ENCODE results near the gene LRCH1. TPM values are rescaled to one million over a fixed set of nuclear protein-coding genes. Genes with fewer than 3 reads are reported as not detected.
A peak's percentile ranks its signal among the peaks of the same experiment; 100 is the strongest.

LRCH1 gene
- total and polyA plus RNA-seq, 4 donors = 13.4 to 19.0 (median 14.6) TPM

GRCh38 chr13:46638262-46638661 is 85.3 kb downstream of the LRCH1 start:
- Histone ChIP-seq H3K4me1 (ENCODE audit: control insufficient read depth, insufficient read depth, low read length) (no peaks in the 10 kb centered on the region), H3K27ac (ENCODE audit: low read depth, low read length) (no peak overlapping the region), H3K36me3 (ENCODE audit: control insufficient read depth, insufficient read depth, low read length) (no peaks in the 10 kb centered on the region), H3K27me3 (ENCODE audit: control insufficient read depth, insufficient read depth, low read length) (no peaks in the 10 kb centered on the region), H3K4me3 (ENCODE audit: low read depth, low read length) (no peak overlapping the region), H3K9me3 (ENCODE audit: control insufficient read depth, insufficient read depth, low read length) (no peaks in the 10 kb centered on the region)
- WGBS (ENCODE audit: insufficient coverage) = no CpG with 5 or more reads among the region's 2 CpGs
- no peak for DNase-seq (ENCODE audit: low read depth in 4 of 6, low spot score in 6 of 6)

- H3K27ac ChIP-seq (ENCODE audit: low read depth, low read length) = no peak overlapping the region
- WGBS (ENCODE audit: insufficient coverage) = 81% methylated on average over 2 of the region's 5 CpGs
- H3K4me3 ChIP-seq (ENCODE audit: low read depth, low read length) = no peak overlapping the region
- DNase-seq (ENCODE audit: low read depth in 4 of 6, low spot score in 6 of 6) = peak in 1 of 6 donors; percentile 29
- no peaks in the 10 kb centered on the region for H3K27me3 ChIP-seq (ENCODE audit: control insufficient read depth, insufficient read depth, low read length)
- H3K4me1 ChIP-seq (ENCODE audit: control insufficient read depth, insufficient read depth, low read length) = no peaks in the 10 kb centered on the region
- H3K9me3 ChIP-seq (ENCODE audit: control insufficient read depth, insufficient read depth, low read length) = no peaks in the 10 kb centered on the region
- no peaks in the 10 kb centered on the region for H3K36me3 ChIP-seq (ENCODE audit: control insufficient read depth, insufficient read depth, low read length)
Measured at GRCh38 chr13:46639033-46639981, 86.3 kb downstream of the LRCH1 start.

- 100% methylated on average over 3 of the region's 4 CpGs for WGBS (ENCODE audit: insufficient coverage)
- Histone ChIP-seq H3K27ac (ENCODE audit: low read depth, low read length) (no peak overlapping the region), H3K27me3 (ENCODE audit: control insufficient read depth, insufficient read depth, low read length) (no peaks in the 10 kb centered on the region), H3K4me3 (ENCODE audit: low read depth, low read length) (no peak overlapping the region), H3K36me3 (ENCODE audit: control insufficient read depth, insufficient read depth, low read length) (no peaks in the 10 kb centered on the region), H3K9me3 (ENCODE audit: control insufficient read depth, insufficient read depth, low read length) (no peaks in the 10 kb centered on the region), H3K4me1 (ENCODE audit: control insufficient read depth, insufficient read depth, low read length) (no peaks in the 10 kb centered on the region)
- no peak for DNase-seq (ENCODE audit: low read depth in 4 of 6, low spot score in 6 of 6)
Measured at GRCh38 chr13:46640843-46641242, 87.9 kb downstream of the LRCH1 start.

GRCh38 chr13:46641274-46642081 is 88.5 kb downstream of the LRCH1 start:
- DNase-seq (ENCODE audit: low read depth in 4 of 6, low spot score in 6 of 6) = peak in 1 of 6 donors; percentile 47
- H3K36me3 ChIP-seq (ENCODE audit: control insufficient read depth, insufficient read depth, low read length) = no peaks in the 10 kb centered on the region
- H3K27ac ChIP-seq (ENCODE audit: low read depth, low read length) = no peak overlapping the region
- WGBS (ENCODE audit: insufficient coverage) = 69% methylated on average over 6 of the region's 13 CpGs
- no peaks in the 10 kb centered on the region for H3K9me3 ChIP-seq (ENCODE audit: control insufficient read depth, insufficient read depth, low read length)
- no peaks in the 10 kb centered on the region for H3K4me1 ChIP-seq (ENCODE audit: control insufficient read depth, insufficient read depth, low read length)
- no peaks in the 10 kb centered on the region for H3K27me3 ChIP-seq (ENCODE audit: control insufficient read depth, insufficient read depth, low read length)
- no peak overlapping the region for H3K4me3 ChIP-seq (ENCODE audit: low read depth, low read length)

GRCh38 chr13:46642254-46642653 is 89.3 kb downstream of the LRCH1 start:
- DNase-seq (ENCODE audit: low read depth in 4 of 6, low spot score in 6 of 6) = no peak
- no peak overlapping the region for H3K27ac ChIP-seq (ENCODE audit: low read depth, low read length)
- no peak overlapping the region for H3K4me3 ChIP-seq (ENCODE audit: low read depth, low read length)
- no peaks in the 10 kb centered on the region for H3K9me3 ChIP-seq (ENCODE audit: control insufficient read depth, insufficient read depth, low read length)
- no peaks in the 10 kb centered on the region for H3K4me1 ChIP-seq (ENCODE audit: control insufficient read depth, insufficient read depth, low read length)
- H3K27me3 ChIP-seq (ENCODE audit: control insufficient read depth, insufficient read depth, low read length) = no peaks in the 10 kb centered on the region
- no peaks in the 10 kb centered on the region for H3K36me3 ChIP-seq (ENCODE audit: control insufficient read depth, insufficient read depth, low read length)
- 79% methylated on average over 2 of the region's 4 CpGs for WGBS (ENCODE audit: insufficient coverage)

GRCh38 chr13:46643165-46643777 is 90.3 kb downstream of the LRCH1 start:
- Histone ChIP-seq H3K4me1 (ENCODE audit: control insufficient read depth, insufficient read depth, low read length) (no peaks in the 10 kb centered on the region), H3K36me3 (ENCODE audit: control insufficient read depth, insufficient read depth, low read length) (no peaks in the 10 kb centered on the region), H3K4me3 (ENCODE audit: low read depth, low read length) (no peak overlapping the region), H3K27ac (ENCODE audit: low read depth, low read length) (no peak overlapping the region), H3K9me3 (ENCODE audit: control insufficient read depth, insufficient read depth, low read length) (no peaks in the 10 kb centered on the region), H3K27me3 (ENCODE audit: control insufficient read depth, insufficient read depth, low read length) (no peaks in the 10 kb centered on the region)
- no CpG with 5 or more reads among the region's 5 CpGs for WGBS (ENCODE audit: insufficient coverage)
- DNase-seq (ENCODE audit: low read depth in 4 of 6, low spot score in 6 of 6) = no peak

GRCh38 chr13:46644816-46645215 is 91.8 kb downstream of the LRCH1 start:
- no peak for DNase-seq (ENCODE audit: low read depth in 4 of 6, low spot score in 6 of 6)
- H3K9me3 ChIP-seq (ENCODE audit: control insufficient read depth, insufficient read depth, low read length) = no peaks in the 10 kb centered on the region
- H3K4me3 ChIP-seq (ENCODE audit: low read depth, low read length) = no peak overlapping the region
- H3K27me3 ChIP-seq (ENCODE audit: control insufficient read depth, insufficient read depth, low read length) = no peaks in the 10 kb centered on the region
- no peak overlapping the region for H3K27ac ChIP-seq (ENCODE audit: low read depth, low read length)
- no peaks in the 10 kb centered on the region for H3K36me3 ChIP-seq (ENCODE audit: control insufficient read depth, insufficient read depth, low read length)
- H3K4me1 ChIP-seq (ENCODE audit: control insufficient read depth, insufficient read depth, low read length) = no peaks in the 10 kb centered on the region

GRCh38 chr13:46647512-46648065 is 94.6 kb downstream of the LRCH1 start:
- no peak overlapping the region for H3K27ac ChIP-seq (ENCODE audit: low read depth, low read length)
- DNase-seq (ENCODE audit: low read depth in 4 of 6, low spot score in 6 of 6) = peak in 1 of 6 donors; percentile 41

GRCh38 chr13:46648166-46648607 is 95.2 kb downstream of the LRCH1 start:
- Histone ChIP-seq H3K9me3 (ENCODE audit: control insufficient read depth, insufficient read depth, low read length) (no peaks in the 10 kb centered on the region), H3K36me3 (ENCODE audit: control insufficient read depth, insufficient read depth, low read length) (peaks cover 2% of the 10 kb centered on the region), H3K4me3 (ENCODE audit: low read depth, low read length) (no peak overlapping the region), H3K27ac (ENCODE audit: low read depth, low read length) (no peak overlapping the region), H3K27me3 (ENCODE audit: control insufficient read depth, insufficient read depth, low read length) (no peaks in the 10 kb centered on the region), H3K4me1 (ENCODE audit: control insufficient read depth, insufficient read depth, low read length) (no peaks in the 10 kb centered on the region)
- DNase-seq (ENCODE audit: low read depth in 4 of 6, low spot score in 6 of 6) = no peak
- 54% methylated on average over 3 of the region's 4 CpGs for WGBS (ENCODE audit: insufficient coverage)

More at GRCh38 chr13:46647512-46648065, 94.6 kb downstream of the LRCH1 start:
- Histone ChIP-seq H3K4me3 (ENCODE audit: low read depth, low read length) (no peak overlapping the region), H3K36me3 (ENCODE audit: control insufficient read depth, insufficient read depth, low read length) (peaks cover 2% of the 10 kb centered on the region), H3K4me1 (ENCODE audit: control insufficient read depth, insufficient read depth, low read length) (no peaks in the 10 kb centered on the region), H3K9me3 (ENCODE audit: control insufficient read depth, insufficient read depth, low read length) (no peaks in the 10 kb centered on the region), H3K27me3 (ENCODE audit: control insufficient read depth, insufficient read depth, low read length) (no peaks in the 10 kb centered on the region)
- no CpG with 5 or more reads among the region's 7 CpGs for WGBS (ENCODE audit: insufficient coverage)

Measured in spinal cord (tissue), 10 donors.